Measurements from ENCODE around the gene TOX4. TPM values are rescaled to one million over a fixed set of nuclear protein-coding genes. Genes with fewer than 3 reads are reported as not detected.

TOX4 gene
- 105 and 141 TPM in 2 replicates for polyA plus RNA-seq (2011; rRNA removed)
- 80.1 and 123 TPM in 2 replicates for polyA minus RNA-seq (2011; rRNA and poly(A)+ RNA removed)

GRCh38 chr14:21476925-21477681 is at the start of gene TOX4, which contains the start of gene RAB2B:
TOX4 (plus strand) TSS chr14:21477195; CDS start chr14:21477279, 84 bp downstream.
RAB2B (minus strand) TSS chr14:21476959; CDS start chr14:21476872, 87 bp downstream.
- H3K27me3 ChIP-seq (ENCODE audit: control insufficient read depth, insufficient read depth, low read length): no peaks in the 10 kb centered on the region
- POLR2A ChIA-PET: interaction anchor here (1.0 kb wide), 1 partner anchor 49 kb away, joined by 4 read pairs; the partner anchor contains the start of gene SALL2
- CTCF ChIA-PET: interaction anchor here (0.6 to 2.7 kb wide), 13 partner anchors 10 to 81 kb away, joined by 3 to 14 read pairs (median 6); partner anchors contain the start of genes CHD8 and METTL3

GRCh38 chr14:21428930-21429329 is 48.1 kb upstream of the TOX4 start:
- ChIA-PET POLR2A (no interaction called here), CTCF (no interaction called here)
- no peaks in the 10 kb centered on the region for H3K27me3 ChIP-seq (ENCODE audit: control insufficient read depth, insufficient read depth, low read length)
- no peak overlapping the region for H3K4me3 ChIP-seq (ENCODE audit: low read depth, low read length)
- no peak for DNase-seq (ENCODE audit: low read depth)
- H3K36me3 ChIP-seq (ENCODE audit: control insufficient read depth, insufficient read depth, low read length): peaks cover 33% of the 10 kb centered on the region
- TF ChIP-seq, protein P1, sequence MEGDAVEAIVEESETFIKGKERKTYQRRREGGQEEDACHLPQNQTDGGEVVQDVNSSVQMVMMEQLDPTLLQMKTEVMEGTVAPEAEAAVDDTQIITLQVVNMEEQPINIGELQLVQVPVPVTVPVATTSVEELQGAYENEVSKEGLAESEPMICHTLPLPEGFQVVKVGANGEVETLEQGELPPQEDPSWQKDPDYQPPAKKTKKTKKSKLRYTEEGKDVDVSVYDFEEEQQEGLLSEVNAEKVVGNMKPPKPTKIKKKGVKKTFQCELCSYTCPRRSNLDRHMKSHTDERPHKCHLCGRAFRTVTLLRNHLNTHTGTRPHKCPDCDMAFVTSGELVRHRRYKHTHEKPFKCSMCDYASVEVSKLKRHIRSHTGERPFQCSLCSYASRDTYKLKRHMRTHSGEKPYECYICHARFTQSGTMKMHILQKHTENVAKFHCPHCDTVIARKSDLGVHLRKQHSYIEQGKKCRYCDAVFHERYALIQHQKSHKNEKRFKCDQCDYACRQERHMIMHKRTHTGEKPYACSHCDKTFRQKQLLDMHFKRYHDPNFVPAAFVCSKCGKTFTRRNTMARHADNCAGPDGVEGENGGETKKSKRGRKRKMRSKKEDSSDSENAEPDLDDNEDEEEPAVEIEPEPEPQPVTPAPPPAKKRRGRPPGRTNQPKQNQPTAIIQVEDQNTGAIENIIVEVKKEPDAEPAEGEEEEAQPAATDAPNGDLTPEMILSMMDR (IDR thresholded peaks at IDR 0.05; ENCODE audit: insufficient read depth, low read depth, low read length): no peak

More at GRCh38 chr14:21476925-21477681, at the start of gene TOX4, which contains the start of gene RAB2B:
- peak; percentile 95 for DNase-seq (ENCODE audit: low read depth)
- peak within 1 kb of the TSS; percentile 94 for H3K4me3 ChIP-seq (ENCODE audit: low read depth, low read length)
- H3K36me3 ChIP-seq (ENCODE audit: control insufficient read depth, insufficient read depth, low read length): no peaks in the 10 kb centered on the region
- TF ChIP-seq, protein P1 (IDR thresholded peaks at IDR 0.05; ENCODE audit: insufficient read depth, low read depth, low read length): peak; percentile 100

DNA sequence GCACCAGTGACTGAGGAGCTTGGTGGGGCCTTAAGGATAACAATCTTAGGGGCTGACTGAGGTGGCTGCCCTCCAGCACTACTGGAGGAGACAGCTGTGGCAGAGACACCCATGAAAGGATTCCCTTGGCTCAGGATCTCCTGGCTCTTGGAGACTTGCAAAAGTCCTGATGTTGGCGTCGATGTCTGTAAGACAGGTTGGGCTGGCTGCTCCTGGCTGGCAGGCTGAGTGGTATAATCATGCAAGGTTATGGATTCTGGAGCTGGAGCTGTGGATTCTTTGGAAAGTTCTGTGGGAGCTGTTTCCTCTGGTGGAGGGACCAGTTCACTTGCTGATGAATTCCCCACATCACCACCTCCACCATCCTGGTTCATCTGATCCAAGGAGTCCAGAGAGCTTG is 45.9 kb upstream of the TOX4 start:
- H3K36me3 ChIP-seq (ENCODE audit: control insufficient read depth, insufficient read depth, low read length): peaks cover 25% of the 10 kb centered on the region
- H3K4me3 ChIP-seq (ENCODE audit: low read depth, low read length): no peak overlapping the region
- no peaks in the 10 kb centered on the region for H3K27me3 ChIP-seq (ENCODE audit: control insufficient read depth, insufficient read depth, low read length)
- TF ChIP-seq, protein P1 (IDR thresholded peaks at IDR 0.05; ENCODE audit: insufficient read depth, low read depth, low read length): no peak
- ChIA-PET CTCF (interaction anchor here (1.4 kb wide), 1 partner anchor 25 kb away, joined by 6 read pairs; the partner anchor contains the start of gene CHD8), POLR2A (no interaction called here)
- no peak for DNase-seq (ENCODE audit: low read depth)

GRCh38 chr14:21436567-21437062 is 40.4 kb upstream of the TOX4 start:
- POLR2A ChIA-PET: interaction anchor here (0.6 kb wide), 2 partner anchors 12 to 30 kb away, joined by 3 to 4 read pairs; no protein-coding TSS in a partner anchor
- TF ChIP-seq, protein P1 (IDR thresholded peaks at IDR 0.05; ENCODE audit: insufficient read depth, low read depth, low read length): no peak
- Histone ChIP-seq H3K36me3 (ENCODE audit: control insufficient read depth, insufficient read depth, low read length) (no peaks in the 10 kb centered on the region), H3K4me3 (ENCODE audit: low read depth, low read length) (peak overlapping the region; percentile 93), H3K27me3 (ENCODE audit: control insufficient read depth, insufficient read depth, low read length) (no peaks in the 10 kb centered on the region)
- DNase-seq (ENCODE audit: low read depth): no peak
- CTCF ChIA-PET: interaction anchor here (0.7 to 1.5 kb wide), 8 partner anchors 12 to 97 kb away, joined by 3 to 6 read pairs (median 4); partner anchors contain the start of gene CHD8

Data from BJ (cell line).